GM12864 (cell line): ENCODE results near the gene COX6B1.
A peak's percentile ranks its signal among the peaks of the same experiment; 100 is the strongest.

Experiments
- DNase-seq: peaks from one replicate; pipeline ENCODE4 v3.0.0-alpha.2; 2011; ENCODE audit warnings: low read depth
- H3K4me3 ChIP-seq: 2 replicates; pipeline ENCODE4 v1.5.1; 2011; ENCODE audit warnings: mild to moderate bottlenecking, low read depth, low read length, control low read depth
- CTCF ChIP-seq: IDR thresholded peaks from 2 replicates; pipeline ENCODE4 v1.5.1; 2011; ENCODE audit warnings: low read depth, mild to moderate bottlenecking, moderate library complexity, low read length, control low read depth, inconsistent platforms; ENCODE audit errors: missing control alignments

COX6B1 gene

GRCh38 chr19:35636651-35637050, 11.5 kb upstream of the COX6B1 start:
- TF ChIP-seq CTCF, result no peak
- no peak for DNase-seq
- no peak overlapping the region for H3K4me3 ChIP-seq

GRCh38 chr19:35637165-35637564, 11.0 kb upstream of the COX6B1 start:
- no peak for TF ChIP-seq CTCF
- DNase-seq, result no peak
- no peak overlapping the region for H3K4me3 ChIP-seq

GRCh38 chr19:35639321-35639639, 8.8 kb upstream of the COX6B1 start:
- no peak overlapping the region for H3K4me3 ChIP-seq
- no peak for TF ChIP-seq CTCF
- no peak for DNase-seq

- TF ChIP-seq CTCF, result no peak
- DNase-seq, result no peak
- H3K4me3 ChIP-seq, result no peak overlapping the region
These were observed 8.3 kb upstream of the COX6B1 start for GRCh38 chr19:35639863-35640262.

- peak within 1 kb of the TSS; percentile 31 for H3K4me3 ChIP-seq
- no peak for TF ChIP-seq CTCF
- DNase-seq, result no peak
These were observed 6.5 kb upstream of the COX6B1 start, which contains the start of gene ETV2 for GRCh38 chr19:35641515-35642151. ETV2 (plus strand) TSS chr19:35641745; CDS start chr19:35642461, 716 bp downstream.

- H3K4me3 ChIP-seq, result no peak overlapping the region; the same call in 1 of the 2 replicates
- no peak for DNase-seq
- TF ChIP-seq CTCF, result no peak
These were observed 5.8 kb upstream of the COX6B1 start for GRCh38 chr19:35642312-35642711.

GRCh38 chr19:35642798-35643254, 5.3 kb upstream of the COX6B1 start:
- peak overlapping the region; percentile 52 for H3K4me3 ChIP-seq
- no peak for TF ChIP-seq CTCF
- no peak for DNase-seq
